ENCODE results near the gene BCL7B. TPM values are rescaled to one million over a fixed set of nuclear protein-coding genes. Genes with fewer than 3 reads are reported as not detected.
"Not testable (repeated sequence)": the region's sequence is repeated elsewhere in the genome, so short reads cannot be mapped to it uniquely, and the experiment has no call there.

BCL7B gene
- total RNA-seq = 17.2 and 22.6 TPM in 2 replicates

- DNase-seq (ENCODE audit: low read depth in 2 of 2) = peak; percentile 74 to 79
Observed at GRCh38 chr7:73557397-73558257, at the start of gene BCL7B. Gene BCL7B (minus strand): TSS chr7:73557690. CDS start chr7:73557578, 112 bp downstream.

GRCh38 chr7:73605601-73606220 lies 48.2 kb upstream of the BCL7B start:
- no peak for DNase-seq (ENCODE audit: low read depth in 2 of 2)

DNA sequence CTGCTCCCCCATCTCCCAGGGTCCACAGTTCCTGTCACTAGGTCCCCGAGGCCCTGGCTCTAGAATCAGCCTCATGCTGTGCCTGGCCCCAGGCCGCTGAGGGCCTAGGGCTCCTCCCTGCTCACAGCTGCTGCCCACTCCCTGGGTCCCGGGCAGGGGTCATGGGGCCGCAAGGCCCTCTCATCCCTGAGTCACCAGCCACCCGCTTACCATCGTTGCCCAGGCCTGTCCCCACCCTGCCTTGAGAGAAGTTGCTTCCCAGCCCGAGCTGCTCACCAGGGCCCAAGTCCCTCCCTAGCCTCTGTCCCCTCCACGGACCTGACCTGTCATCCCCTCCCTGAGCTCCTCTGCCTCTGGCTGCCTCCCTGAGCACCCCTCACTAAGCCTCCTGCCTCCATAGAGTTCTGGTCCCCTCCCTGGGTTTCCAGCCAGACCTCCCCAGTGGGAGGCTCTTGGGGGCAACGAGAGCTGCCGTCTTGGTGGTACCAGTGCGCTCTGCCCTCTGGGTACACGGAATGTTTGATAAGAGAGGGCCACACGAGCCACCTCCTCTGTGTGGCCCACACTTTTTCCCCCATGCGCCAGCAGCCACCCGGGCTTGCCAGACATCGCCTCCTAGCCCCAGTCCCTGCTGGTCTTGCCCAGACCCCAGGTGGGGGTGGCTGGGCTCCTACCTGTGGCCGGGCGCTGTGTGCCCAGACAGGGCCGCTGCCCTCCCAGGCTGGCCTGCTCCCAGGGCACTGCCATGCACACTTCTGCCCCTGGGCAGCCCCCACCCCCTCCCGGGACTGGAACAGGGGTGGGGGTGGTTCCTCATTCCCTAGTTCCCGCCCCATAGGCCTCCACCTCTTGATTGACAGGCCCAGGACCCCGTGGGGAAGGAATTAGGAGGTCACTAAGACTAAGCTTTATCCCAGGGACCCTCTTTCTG lies 45.5 kb upstream of the BCL7B start:
- no peak for DNase-seq (ENCODE audit: low read depth in 2 of 2)

- no peak for DNase-seq (ENCODE audit: low read depth in 2 of 2)
Observed at GRCh38 chr7:73599916-73600315, 42.4 kb upstream of the BCL7B start.

GRCh38 chr7:73599151-73599882 lies 41.8 kb upstream of the BCL7B start:
- no peak for DNase-seq (ENCODE audit: low read depth in 2 of 2)

DNA sequence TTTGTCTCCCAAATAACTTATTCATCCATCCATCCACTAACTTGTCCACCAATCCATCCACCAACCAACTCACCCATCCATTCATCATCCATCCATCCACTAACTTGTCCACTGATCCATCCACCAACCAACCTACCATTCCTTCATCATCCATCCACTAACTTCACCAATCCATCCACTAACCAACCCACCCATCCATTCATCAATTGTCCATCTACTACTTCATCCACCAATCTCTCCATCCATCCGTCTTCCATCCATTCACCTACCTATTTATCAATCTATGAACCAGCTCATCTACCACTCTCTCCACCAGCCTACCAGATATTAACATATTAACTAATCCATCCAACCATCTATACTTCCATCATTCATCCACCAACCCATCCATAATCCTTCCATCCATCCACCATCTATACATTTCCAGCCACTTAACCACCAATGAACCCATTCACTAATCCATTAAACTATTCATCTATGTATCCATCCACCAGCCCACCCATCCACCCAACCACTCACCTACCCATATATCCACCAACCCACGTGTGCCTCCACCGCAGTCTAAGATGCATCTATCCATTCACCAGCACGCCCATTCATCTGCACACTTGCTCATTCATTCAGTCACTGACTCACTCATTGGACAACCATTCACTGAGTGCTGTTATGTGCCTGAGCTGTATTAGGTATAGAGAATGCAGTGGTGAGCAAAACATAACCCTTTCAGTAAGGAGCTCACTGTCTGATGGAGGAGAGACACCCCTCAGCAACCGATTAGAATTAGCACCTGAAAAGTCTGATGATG lies 40.7 kb upstream of the BCL7B start:
- no peak for DNase-seq (ENCODE audit: low read depth in 2 of 2)

GRCh38 chr7:73596191-73597065 lies 38.9 kb upstream of the BCL7B start:
- no peak for DNase-seq (ENCODE audit: low read depth in 2 of 2)

DNA sequence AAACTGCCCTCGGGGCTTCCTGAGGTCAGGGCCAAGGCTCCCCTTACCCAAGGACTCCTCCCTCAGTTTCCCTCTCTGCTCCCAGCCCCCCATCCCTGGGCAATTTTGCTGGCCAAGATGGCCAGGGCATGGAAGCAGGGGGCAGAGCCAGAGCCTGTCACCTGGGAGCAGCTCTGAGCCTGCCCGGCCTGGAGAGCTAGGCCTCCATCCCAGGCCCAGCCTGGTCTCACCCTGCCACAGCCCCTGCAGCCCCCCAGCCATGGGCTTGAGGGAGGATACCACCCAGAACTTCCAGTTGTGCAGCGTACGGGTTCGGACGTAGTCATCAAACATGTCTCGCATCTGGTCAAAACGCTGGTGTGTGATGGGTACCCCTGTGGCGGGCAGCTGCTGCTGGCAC lies 37.9 kb upstream of the BCL7B start:
- no peak for DNase-seq (ENCODE audit: low read depth in 2 of 2)

- DNase-seq (ENCODE audit: low read depth in 2 of 2) = no peak
Observed at GRCh38 chr7:73593207-73594045, 35.9 kb upstream of the BCL7B start.

DNA sequence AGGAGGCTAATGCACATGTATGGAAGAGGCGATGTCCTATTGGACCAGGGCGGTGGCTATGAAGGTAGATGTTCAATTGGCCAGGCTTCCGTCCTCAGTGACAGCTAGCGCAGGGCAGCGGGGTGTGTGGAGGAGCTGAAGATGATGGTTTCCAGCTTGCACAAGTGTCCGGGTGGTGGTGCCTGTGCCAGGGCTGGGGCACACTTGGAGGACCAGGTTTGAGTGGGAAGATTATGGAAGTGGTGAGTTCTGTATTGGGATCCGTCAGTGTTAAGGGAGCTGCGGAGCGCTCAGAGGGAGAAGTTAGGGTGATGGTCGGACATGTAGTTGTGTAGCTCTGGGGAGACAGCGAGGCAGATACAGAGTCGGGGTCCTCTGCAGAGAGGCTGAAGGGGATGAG lies 29.4 kb upstream of the BCL7B start:
- no peak for DNase-seq (ENCODE audit: low read depth in 2 of 2)

DNA sequence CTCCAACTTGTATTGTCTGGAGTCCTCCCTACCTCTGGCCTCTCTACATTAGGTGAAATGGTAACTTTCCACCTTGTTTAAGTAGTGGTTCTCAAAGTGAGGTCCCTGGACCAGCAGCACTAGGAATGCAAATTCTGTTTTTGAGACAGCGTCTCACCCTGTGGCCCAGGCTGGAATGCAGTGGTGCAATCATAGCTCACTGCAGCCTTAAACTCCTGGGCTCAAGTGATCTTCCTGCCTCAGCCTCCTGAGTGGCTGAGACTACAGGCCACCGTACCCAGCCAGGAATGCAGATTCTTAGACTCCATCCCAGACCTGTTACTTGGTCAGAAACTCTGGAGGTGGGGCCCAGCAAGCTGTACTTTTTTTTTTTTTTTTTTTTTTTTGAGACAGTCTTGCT lies 27.7 kb upstream of the BCL7B start:
- no peak for DNase-seq (ENCODE audit: low read depth in 2 of 2)

DNA sequence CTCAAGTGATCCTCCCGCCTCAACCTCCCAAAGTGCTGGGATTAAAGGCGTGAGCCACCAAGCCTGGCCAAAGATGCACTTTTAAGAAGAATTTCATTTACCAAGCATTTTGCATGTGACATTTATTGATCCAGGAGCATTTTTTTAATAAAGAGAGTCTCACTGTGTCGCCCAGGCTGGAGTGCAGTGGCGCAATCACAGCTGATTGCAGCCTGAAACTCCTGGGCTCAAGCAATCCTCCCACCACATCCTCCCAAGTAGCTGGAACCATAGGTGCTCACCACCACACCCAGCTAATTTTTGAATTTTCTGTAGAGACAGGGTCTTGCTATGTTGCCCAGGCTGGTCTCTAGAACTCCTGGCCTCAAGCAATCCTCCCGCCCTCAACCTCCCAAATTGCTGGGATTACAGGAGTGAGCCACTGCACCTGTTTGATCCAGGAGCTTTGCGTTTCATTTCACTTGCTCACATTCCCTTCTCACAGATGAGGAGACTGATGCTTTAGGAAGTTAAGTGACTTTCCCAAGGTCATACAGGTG lies 25.2 kb upstream of the BCL7B start:
- no peak for DNase-seq (ENCODE audit: low read depth in 2 of 2)

DNA sequence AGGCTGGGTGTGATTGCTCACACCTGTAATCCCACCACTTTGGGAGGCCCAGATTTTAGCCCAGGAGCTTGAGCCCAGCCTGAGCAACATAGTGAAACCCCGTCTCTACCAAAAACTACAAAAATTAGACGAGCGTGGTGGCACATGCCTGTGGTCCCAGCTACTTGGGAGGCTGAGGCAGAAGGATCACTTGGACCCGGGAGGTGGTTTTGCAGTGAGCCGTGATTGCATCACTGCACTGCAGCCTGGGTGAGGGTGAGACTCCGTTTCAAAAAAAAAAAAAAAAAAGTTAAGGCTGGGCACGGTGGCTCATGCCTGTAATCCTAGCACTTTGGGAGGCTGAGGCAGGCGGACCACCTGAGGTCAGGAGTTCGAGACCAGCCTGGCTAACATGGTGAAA lies 23.5 kb upstream of the BCL7B start:
- DNase-seq (ENCODE audit: low read depth in 2 of 2) = not testable (repeated sequence)

- DNase-seq (ENCODE audit: low read depth in 2 of 2) = peak; percentile 98 to 99
Observed at GRCh38 chr7:73578342-73579128, 21.0 kb upstream of the BCL7B start, which contains the start of gene TBL2. Gene TBL2 (minus strand): TSS chr7:73578579. CDS start chr7:73578549, 30 bp downstream.

- DNase-seq (ENCODE audit: low read depth in 2 of 2) = peak; percentile 23 to 35
Observed at GRCh38 chr7:73577627-73578341, 20.3 kb upstream of the BCL7B start.

DNA sequence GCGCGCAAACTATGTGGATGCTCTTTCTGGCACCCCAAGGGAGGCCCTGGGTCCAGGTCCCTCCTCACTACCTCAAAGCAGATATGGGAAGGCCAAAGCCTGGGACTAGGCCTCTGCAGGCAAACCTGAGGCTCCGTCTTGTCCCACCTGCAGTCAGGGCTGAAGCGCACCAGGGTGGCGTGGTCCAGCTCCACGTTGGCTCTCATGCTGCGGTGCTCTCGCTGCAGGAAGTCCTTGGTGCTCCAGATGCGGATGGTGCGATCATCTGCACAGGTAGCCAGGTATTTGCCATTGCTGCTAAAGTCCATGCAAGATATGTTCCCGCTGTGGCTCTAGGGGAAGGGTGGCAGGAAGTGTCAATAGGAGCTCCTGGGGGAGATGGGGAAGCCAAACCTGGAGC lies 16.3 kb upstream of the BCL7B start:
- DNase-seq (ENCODE audit: low read depth in 2 of 2) = no peak

GRCh38 chr7:73573276-73573675 lies 15.8 kb upstream of the BCL7B start:
- no peak for DNase-seq (ENCODE audit: low read depth in 2 of 2)
